Neural crest cell (in vitro differentiated cells): ENCODE data around the gene MUC2. TPM values are rescaled to one million over a fixed set of nuclear protein-coding genes. Genes with fewer than 3 reads are reported as not detected.

Experiments used
- DNase-seq: peaks from one replicate; pipeline ENCODE4 v3.0.0; 2021; ENCODE audit warnings: low read depth, mixed read lengths, low spot score
- H3K27ac Mint-ChIP-seq: one replicate; pipeline ENCODE4 v1.8.0; 2021; ENCODE audit warnings: mild to moderate bottlenecking, mixed read lengths; ENCODE audit not compliant: unreplicated experiment
- H3K27me3 Mint-ChIP-seq: 2 replicates; pipeline ENCODE4 v1.8.0; 2021; ENCODE audit warnings: low read depth, mild to moderate bottlenecking, mixed read lengths
- H3K36me3 Mint-ChIP-seq: 2 replicates; pipeline ENCODE4 v1.8.0; 2021; ENCODE audit warnings: low read depth, mild to moderate bottlenecking, mixed read lengths
- H3K4me1 Mint-ChIP-seq: 2 replicates; pipeline ENCODE4 v1.8.0; 2021; ENCODE audit warnings: mixed read lengths
- H3K4me3 Mint-ChIP-seq: one replicate; pipeline ENCODE4 v1.8.0; 2021; ENCODE audit warnings: mild to moderate bottlenecking, mixed read lengths
- H3K9me3 Mint-ChIP-seq: 2 replicates; pipeline ENCODE4 v1.8.0; 2021; ENCODE audit warnings: mixed read lengths
- CTCF ChIP-seq: fragments of 200-600 bp; sonication (generic); conservative IDR thresholded peaks from 2 replicates; pipeline ENCODE4 v1.5.0; 2021; ENCODE audit warnings: antibody characterized with exemption, mild to moderate bottlenecking
- total RNA-seq: library from RNA; stranded (reverse); gene quantifications from 2 replicates; pipeline ENCODE4 v1.2.1, GENCODE V29; 2021

The MUC2 gene
- total RNA-seq, 1 donor from 2014 or later = not detected

DNA sequence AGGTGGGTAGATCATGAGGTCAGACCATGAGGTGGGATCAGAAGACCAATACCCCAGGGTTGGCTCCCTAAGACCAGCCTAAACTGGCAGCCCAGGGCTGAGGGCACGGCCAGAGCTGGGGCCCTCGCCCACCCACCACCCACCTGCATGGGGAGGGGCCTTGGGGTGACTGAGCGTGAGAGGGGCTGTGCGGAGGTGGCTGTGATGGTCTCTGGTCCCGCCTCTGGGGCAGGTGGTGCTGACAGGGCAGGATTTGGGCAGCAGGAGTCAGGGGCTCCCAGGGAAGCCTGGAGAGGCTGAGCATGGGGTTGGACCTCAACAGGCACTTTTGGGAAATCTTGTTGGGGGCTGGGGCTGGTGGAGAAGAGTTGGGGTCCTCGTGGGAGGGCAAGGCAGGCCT lies 43.3 kb downstream of the MUC2 start:
- H3K9me3 Mint-ChIP-seq = no peaks in the 10 kb centered on the region
- DNase-seq = no peak
- TF ChIP-seq CTCF = no peak
- H3K36me3 Mint-ChIP-seq = no peaks in the 10 kb centered on the region
- H3K4me1 Mint-ChIP-seq = no peaks in the 10 kb centered on the region
- H3K27ac Mint-ChIP-seq = peak overlapping the region; percentile 57
- H3K27me3 Mint-ChIP-seq = peaks cover 6% of the 10 kb centered on the region
- no peak overlapping the region for H3K4me3 Mint-ChIP-seq

GRCh38 chr11:1118755-1119603 lies 44.3 kb downstream of the MUC2 start:
- TF ChIP-seq CTCF = no peak
- Mint-ChIP-seq H3K27me3 (peaks cover 10% of the 10 kb centered on the region), H3K4me1 (no peaks in the 10 kb centered on the region), H3K27ac (no peak overlapping the region), H3K36me3 (no peaks in the 10 kb centered on the region), H3K9me3 (no peaks in the 10 kb centered on the region), H3K4me3 (no peak overlapping the region)
- DNase-seq = no peak

- Mint-ChIP-seq H3K27me3 (peaks cover 16% of the 10 kb centered on the region), H3K4me3 (no peak overlapping the region), H3K4me1 (no peaks in the 10 kb centered on the region), H3K27ac (no peak overlapping the region), H3K36me3 (no peaks in the 10 kb centered on the region), H3K9me3 (peaks cover 7% of the 10 kb centered on the region)
- DNase-seq = no peak
- TF ChIP-seq CTCF = no peak
Measured at GRCh38 chr11:1119604-1120146, 45.0 kb downstream of the MUC2 start.

DNA sequence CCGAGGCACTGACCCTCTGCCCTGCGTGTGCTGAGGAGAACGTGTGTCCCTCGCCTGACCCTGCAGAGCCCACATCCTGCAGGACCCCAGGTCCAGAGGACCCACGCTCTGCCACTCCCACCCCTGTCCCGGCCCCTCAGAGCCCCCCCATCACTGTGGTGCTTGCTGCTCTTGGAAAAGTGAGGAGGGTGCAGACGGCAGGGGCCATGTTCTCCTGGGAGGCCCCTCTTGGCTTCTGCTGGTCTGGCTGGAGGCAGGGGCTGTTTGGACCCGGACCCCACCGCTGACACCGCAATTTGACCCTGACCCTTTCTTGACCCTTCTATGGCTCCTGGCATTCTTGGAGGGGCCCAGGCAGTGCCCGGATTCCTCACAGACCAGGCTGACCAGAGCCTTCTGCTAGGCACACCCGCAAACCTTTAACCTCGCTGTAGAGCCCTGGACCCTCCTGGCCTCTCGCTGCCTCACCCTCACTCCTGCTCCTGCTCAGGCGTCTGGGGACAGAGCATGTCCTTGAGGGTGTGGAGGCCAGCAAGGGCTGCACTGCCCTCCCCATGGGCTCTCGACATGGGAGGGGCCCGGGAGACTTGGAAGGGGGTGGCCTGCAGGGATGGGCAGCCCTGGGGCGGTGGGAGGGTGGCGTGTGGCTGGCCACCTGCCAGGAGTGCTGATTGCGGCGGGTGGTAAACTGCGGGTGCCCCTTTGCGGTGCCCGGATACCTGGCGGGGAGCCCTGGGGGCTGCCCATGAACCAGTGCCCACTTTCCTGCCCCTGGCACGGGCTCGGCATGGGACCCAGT lies 46.1 kb downstream of the MUC2 start:
- no peak for DNase-seq
- Mint-ChIP-seq H3K36me3 (no peaks in the 10 kb centered on the region), H3K27ac (no peak overlapping the region), H3K4me1 (no peaks in the 10 kb centered on the region), H3K9me3 (peaks cover 9% of the 10 kb centered on the region), H3K27me3 (peaks cover 12% of the 10 kb centered on the region), H3K4me3 (no peak overlapping the region)
- no peak for TF ChIP-seq CTCF

GRCh38 chr11:1121331-1121812 lies 46.7 kb downstream of the MUC2 start:
- H3K27ac Mint-ChIP-seq = no peak overlapping the region
- no peaks in the 10 kb centered on the region for H3K4me1 Mint-ChIP-seq
- peaks cover 12% of the 10 kb centered on the region for H3K27me3 Mint-ChIP-seq
- no peak for DNase-seq
- peaks cover 9% of the 10 kb centered on the region for H3K9me3 Mint-ChIP-seq
- H3K4me3 Mint-ChIP-seq = no peak overlapping the region
- H3K36me3 Mint-ChIP-seq = no peaks in the 10 kb centered on the region
- no peak for TF ChIP-seq CTCF
